Fibroblast of lung (primary cell): Measurements from ENCODE around the gene CTNNA2.

Source experiments
- CTCF ChIP-seq, 2 donors: IDR thresholded peaks in 1 of 2; conservative IDR thresholded peaks in 1 of 2; 1 replicate in 1 of 2; 2 replicates in 1 of 2; pipeline ENCODE4 v1.5.1; 2011 to 2012; ENCODE audit warnings: low read length in 2 of 2, control low read depth in 1 of 2, inconsistent platforms in 1 of 2, low read depth in 1 of 2, mild to moderate bottlenecking in 1 of 2
- EZH2 ChIP-seq: IDR thresholded peaks from 2 replicates; pipeline ENCODE4 v1.5.1; 2012; ENCODE audit warnings: low read length, control low read depth, mild to moderate bottlenecking; ENCODE audit errors: missing control alignments

DNA sequence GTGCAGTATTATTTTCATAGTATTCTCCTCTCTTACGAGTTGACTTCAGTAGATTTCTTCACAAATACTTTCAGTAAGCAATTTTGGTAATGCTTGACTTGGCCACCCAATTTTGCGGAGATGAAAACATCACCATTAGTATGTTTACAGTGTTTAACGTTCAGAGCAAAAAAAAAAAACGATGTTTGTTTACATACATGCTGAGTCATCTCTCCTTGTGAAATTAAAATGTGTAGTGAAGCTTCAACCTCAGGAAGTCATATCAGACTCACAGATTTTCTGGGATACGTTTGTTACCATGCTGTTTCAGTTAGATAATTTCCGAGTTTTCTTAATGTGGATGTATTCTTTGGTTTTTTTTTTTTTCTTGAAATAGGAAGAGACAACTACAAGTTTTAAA is 100.1 kb downstream of the CTNNA2 start:
- TF ChIP-seq CTCF (conservative IDR thresholded peaks at IDR 0.05 in 1 of 2, IDR thresholded peaks at IDR 0.05 in 1 of 2; ENCODE audit: low read depth in 1 of 2, low read length in 2 of 2), result no peak
- no peak for TF ChIP-seq EZH2
